Spleen (tissue), 13 donors: Measurements from ENCODE around the gene STYXL1. TPM values are rescaled to one million over a fixed set of nuclear protein-coding genes. Genes with fewer than 3 reads are reported as not detected.
"Not testable (repeated sequence)": the region's sequence is repeated elsewhere in the genome, so short reads cannot be mapped to it uniquely, and the experiment has no call there.

Experiments used
- DNase-seq: peaks from one replicate; pipeline ENCODE4 v3.0.0-alpha.2; 2020
- H3K27ac ChIP-seq, 8 donors: fragments of 200-600 bp; sonication (generic) in 7 of 8; 1 replicate in 4 of 8; 2 replicates in 4 of 8; pipeline versions ENCODE4 v1.5.0 to v1.8.0; 2016 to 2021; ENCODE audit warnings: inconsistent platforms in 4 of 8, mild to moderate bottlenecking in 4 of 8, moderate library complexity in 1 of 8
- H3K27me3 ChIP-seq, 7 donors: fragments of 200-600 bp; sonication (generic) in 6 of 7; replicated peaks in 1 of 7; 1 replicate in 4 of 7; 2 replicates in 3 of 7; pipeline versions ENCODE4 v1.5.0 to v1.8.0; 2016 to 2021; ENCODE audit warnings: inconsistent platforms in 3 of 7, mild to moderate bottlenecking in 1 of 7
- H3K36me3 ChIP-seq, 6 donors: fragments of 200-600 bp; sonication (generic) in 5 of 6; 1 replicate in 4 of 6; 2 replicates in 2 of 6; pipeline versions ENCODE4 v1.5.0 to v1.8.0; 2016 to 2021; ENCODE audit warnings: inconsistent platforms in 2 of 6
- H3K4me1 ChIP-seq, 6 donors: fragments of 200-600 bp; sonication (generic) in 5 of 6; 1 replicate in 3 of 6; 2 replicates in 3 of 6; pipeline versions ENCODE4 v1.5.0 to v1.8.0; 2016 to 2021; ENCODE audit warnings: inconsistent platforms in 3 of 6
- H3K4me3 ChIP-seq, 8 donors: fragments of 200-600 bp; sonication (generic) in 7 of 8; 1 replicate in 4 of 8; 2 replicates in 4 of 8; pipeline versions ENCODE4 v1.5.0 to v1.8.0; 2016 to 2021; ENCODE audit warnings: inconsistent platforms in 4 of 8, mild to moderate bottlenecking in 4 of 8, moderate library complexity in 2 of 8
- H3K9me3 ChIP-seq, 8 donors: fragments of 200-600 bp; sonication (generic) in 7 of 8; 1 replicate in 4 of 8; 2 replicates in 4 of 8; pipeline versions ENCODE4 v1.5.0 to v1.8.0; 2016 to 2021; ENCODE audit warnings: inconsistent platforms in 4 of 8
- CTCF ChIP-seq, 11 experiments: fragments of 200-600 bp in 7 of 11; fragments of 450-650 bp in 4 of 11; sonication (generic) in 4 of 11; IDR thresholded peaks in 8 of 11; conservative IDR thresholded peaks in 3 of 11; 1 replicate in 7 of 11; 2 replicates in 4 of 11; pipeline versions ENCODE4 v1.4.0 to v1.8.0; 2016 to 2021; ENCODE audit warnings: antibody characterized with exemption in 11 of 11, inconsistent platforms in 4 of 11, mild to moderate bottlenecking in 1 of 11
- POLR2A ChIP-seq, 3 donors: fragments of 450-650 bp; IDR thresholded peaks; one replicate each; pipeline ENCODE4 v1.5.1; 2017; ENCODE audit warnings: antibody characterized with exemption in 3 of 3, mild to moderate bottlenecking in 1 of 3
- POLR2AphosphoS5 ChIP-seq, 3 donors: sonication (generic); formaldehyde crosslinking; IDR thresholded peaks; one replicate each; pipeline ENCODE4 v1.5.1; 2017; ENCODE audit warnings: antibody characterized with exemption in 3 of 3
- WGBS, 5 donors: extraction: QIAGEN DNeasy Blood & Tissue Kit in 3 of 5; methylation state at CpG; one replicate each; pipeline versions ENCODE4 v1.1.5 to v1.1.7; 2013 to 2018; 5-methylcytosine and 5-hydroxymethylcytosine counted together
- intact Hi-C: fragments of 100-400 bp; cut with DNase I; formaldehyde crosslinking; loops from one replicate; pipeline ENCODE4 v1.15.0; 2023; ENCODE audit warnings: low total_unique reads
- long read RNA-seq, 2 donors: transcript quantifications; one replicate each; lab custom pipeline, GENCODE V29; 2026
- polyA plus RNA-seq, 3 donors: library from polyadenylated mRNA; stranded (reverse); fragments of 200-250 nt; gene quantifications; one replicate each; pipeline ENCODE4 v1.2.1, GENCODE V29; 2013
- total RNA-seq, 7 donors: library from RNA; depleted of rRNA in 3 of 7; stranded (reverse); fragments of >200 nt in 3 of 7; fragmentation: NEBNext Ultra II Directional in 4 of 7; extraction: Animal tissue kit (Norgen Biotek cat#: 25700) in 4 of 7; gene quantifications; one replicate each; pipeline versions ENCODE4 v1.1.0 to v1.2.1, GENCODE V29; 2016 to 2021
- donor health status: healthy with polysubstance abuse.
- donor health status: DM: no; HTN: no; CAD: no; lungs with moderate emphysema.
- donor health status: DM: no; HTN: no; CAD: no.
- donor health status: Bipolar disorder and iron deficiency.
- donor health status: healthy.
- donor health status: DM: no; HTN: no; CAD: no.
- donor health status: DM: yes; HTN: yes; CAD: no.

Gene STYXL1
- total RNA-seq (10 to 100 TPM; 18.3 to 48.8 (median 28.4) TPM), polyA plus RNA-seq (10 to 100 TPM; 36.3 to 60.4 (median 45.0) TPM)
- long read RNA-seq, donor 1, result 0 reads
- long read RNA-seq, donor 2, partial matches to known transcripts, result 0 of 3 reads
- long read RNA-seq, donor 2, other reads (novel, unspliced or antisense), result 0 of 3 reads

- WGBS, 5 donors, result 0 to 1% (median 1%) methylated on average over 32 to 58 of the region's 58 CpGs
- intact Hi-C loops, result no loop called here
- peak within 1 kb of the TSS; percentile 73 to 99 (median 96) for H3K4me3 ChIP-seq
Measured at GRCh38 chr7:76047811-76048667, at the start of gene STYXL1, which contains the start of gene MDH2. Gene STYXL1 (minus strand): TSS chr7:76048000. CDS start chr7:76030523, 17,477 bp downstream. Gene MDH2 (plus strand): TSS chr7:76048106. CDS start chr7:76048161, 55 bp downstream.

GRCh38 chr7:76095908-76096307, 48.1 kb upstream of the STYXL1 start:
- no peaks in the 10 kb centered on the region for H3K4me1 ChIP-seq
- intact Hi-C loops, result no loop called here
- no peak overlapping the region for H3K4me3 ChIP-seq
- 76 to 92% (median 88%) methylated on average over 3 of the region's 3 CpGs for WGBS, 5 donors
- no peaks in the 10 kb centered on the region for H3K27me3 ChIP-seq
- H3K9me3 ChIP-seq, result peaks cover 0 to 3% (median 0%) of the 10 kb centered on the region in 8 donors
- no peak overlapping the region for H3K27ac ChIP-seq
- no peak for TF ChIP-seq POLR2A (IDR thresholded peaks at IDR 0.05)
- TF ChIP-seq POLR2AphosphoS5 (IDR thresholded peaks at IDR 0.05), result no peak
- TF ChIP-seq CTCF (IDR thresholded peaks at IDR 0.05 in 8 of 11, conservative IDR thresholded peaks at IDR 0.05 in 3 of 11), result no peak
- no peaks in the 10 kb centered on the region for H3K36me3 ChIP-seq
- DNase-seq, result no peak

More at GRCh38 chr7:76047811-76048667, at the start of gene STYXL1, which contains the start of gene MDH2:
- TF ChIP-seq POLR2AphosphoS5 (IDR thresholded peaks at IDR 0.05), result peak; percentile 96 to 98 (median 97)
- TF ChIP-seq POLR2A (IDR thresholded peaks at IDR 0.05), result peak in 2 of 3 donors; percentile 17 to 60
- peak in 5 of 11 experiments; percentile 12 to 55 (median 50) for TF ChIP-seq CTCF (IDR thresholded peaks at IDR 0.05 in 8 of 11, conservative IDR thresholded peaks at IDR 0.05 in 3 of 11)
- Histone ChIP-seq H3K36me3 (peaks cover 0 to 46% (median 3%) of the 10 kb centered on the region in 6 donors), H3K27me3 (no peaks in the 10 kb centered on the region), H3K9me3 (no peaks in the 10 kb centered on the region), H3K4me1 (peaks cover 14 to 86% (median 57%) of the 10 kb centered on the region in 6 donors), H3K27ac (peak within 1 kb of the TSS; percentile 86 to 97 (median 92))
- DNase-seq, result peak; percentile 97

- H3K9me3 ChIP-seq, H3K4me1 ChIP-seq, intact Hi-C loops, H3K27me3 ChIP-seq, H3K4me3 ChIP-seq, DNase-seq, H3K27ac ChIP-seq, H3K36me3 ChIP-seq: not testable (repeated sequence)
- 85 to 95% (median 89%) methylated on average over 5 of the region's 5 CpGs for WGBS, 5 donors
Measured at GRCh38 chr7:76094326-76094725, 46.5 kb upstream of the STYXL1 start.

GRCh38 chr7:76093531-76093930, 45.7 kb upstream of the STYXL1 start:
- WGBS, 5 donors, result 80 to 94% (median 85%) methylated on average over 5 of the region's 5 CpGs
- H3K27ac ChIP-seq, intact Hi-C loops: not testable (repeated sequence)

GRCh38 chr7:76091506-76091905, 43.7 kb upstream of the STYXL1 start:
- TF ChIP-seq CTCF (IDR thresholded peaks at IDR 0.05 in 8 of 11, conservative IDR thresholded peaks at IDR 0.05 in 3 of 11) (no peak), POLR2AphosphoS5 (IDR thresholded peaks at IDR 0.05) (no peak), POLR2A (IDR thresholded peaks at IDR 0.05) (no peak)
- Histone ChIP-seq H3K27me3 (no peaks in the 10 kb centered on the region), H3K4me3 (no peak overlapping the region), H3K4me1 (no peaks in the 10 kb centered on the region), H3K9me3 (peaks cover 0 to 3% (median 0%) of the 10 kb centered on the region in 8 donors), H3K36me3 (no peaks in the 10 kb centered on the region), H3K27ac (no peak overlapping the region)
- no peak for DNase-seq
- 87 to 92% (median 90%) methylated on average over 5 of the region's 5 CpGs for WGBS, 5 donors
- intact Hi-C loops, result no loop called here

More at GRCh38 chr7:76093531-76093930, 45.7 kb upstream of the STYXL1 start:
- not testable (repeated sequence) for H3K9me3 ChIP-seq, H3K27me3 ChIP-seq, H3K4me1 ChIP-seq, H3K36me3 ChIP-seq, H3K4me3 ChIP-seq, DNase-seq
